Neural cell (in vitro differentiated cells): ENCODE results near the gene DIAPH1.

Experiments used
- EP300 ChIP-seq: fragments of 450-650 bp; conservative IDR thresholded peaks from 2 replicates; pipeline ENCODE4 v1.6.1; 2014; ENCODE audit warnings: antibody characterized with exemption, mild to moderate bottlenecking, moderate library complexity; ENCODE audit not compliant: poor library complexity, severe bottlenecking
- EZH2 ChIP-seq: fragments of 200-600, 300-800 bp; shearing (Covaris generic), sonication (generic); IDR thresholded peaks from 2 replicates; pipeline ENCODE4 v1.6.1; 2014; ENCODE audit warnings: antibody characterized with exemption, low read length, borderline replicate concordance, mild to moderate bottlenecking; ENCODE audit not compliant: insufficient read depth, poor library complexity, severe bottlenecking
- MXI1 ChIP-seq: fragments of 450-650 bp; conservative IDR thresholded peaks from 2 replicates; pipeline ENCODE4 v1.6.1; 2014; ENCODE audit warnings: antibody characterized with exemption, mild to moderate bottlenecking; ENCODE audit not compliant: poor library complexity, severe bottlenecking
- POLR2AphosphoS5 ChIP-seq: IDR thresholded peaks from 2 replicates; pipeline ENCODE4 v1.6.1; 2012
- RAD21 ChIP-seq: fragments of 450-650 bp; conservative IDR thresholded peaks from 2 replicates; pipeline ENCODE4 v1.6.1; 2014; ENCODE audit warnings: antibody characterized with exemption, mild to moderate bottlenecking, moderate library complexity
- SMC3 ChIP-seq: fragments of 450-650 bp; conservative IDR thresholded peaks from 2 replicates; pipeline ENCODE4 v1.6.1; 2014; ENCODE audit warnings: antibody characterized with exemption, mild to moderate bottlenecking, moderate library complexity; ENCODE audit not compliant: poor library complexity
- TAF1 ChIP-seq: IDR thresholded peaks from 2 replicates; pipeline ENCODE4 v1.6.1; 2012; ENCODE audit warnings: low read depth
- TF ChIP-seq, protein P1 (sequence below): fragments of 450-650 bp; IDR thresholded peaks from 2 replicates; pipeline ENCODE4 v1.5.1; 2014; ENCODE audit warnings: antibody characterized with exemption, mild to moderate bottlenecking, moderate library complexity; ENCODE audit not compliant: poor library complexity, severe bottlenecking

DNA sequence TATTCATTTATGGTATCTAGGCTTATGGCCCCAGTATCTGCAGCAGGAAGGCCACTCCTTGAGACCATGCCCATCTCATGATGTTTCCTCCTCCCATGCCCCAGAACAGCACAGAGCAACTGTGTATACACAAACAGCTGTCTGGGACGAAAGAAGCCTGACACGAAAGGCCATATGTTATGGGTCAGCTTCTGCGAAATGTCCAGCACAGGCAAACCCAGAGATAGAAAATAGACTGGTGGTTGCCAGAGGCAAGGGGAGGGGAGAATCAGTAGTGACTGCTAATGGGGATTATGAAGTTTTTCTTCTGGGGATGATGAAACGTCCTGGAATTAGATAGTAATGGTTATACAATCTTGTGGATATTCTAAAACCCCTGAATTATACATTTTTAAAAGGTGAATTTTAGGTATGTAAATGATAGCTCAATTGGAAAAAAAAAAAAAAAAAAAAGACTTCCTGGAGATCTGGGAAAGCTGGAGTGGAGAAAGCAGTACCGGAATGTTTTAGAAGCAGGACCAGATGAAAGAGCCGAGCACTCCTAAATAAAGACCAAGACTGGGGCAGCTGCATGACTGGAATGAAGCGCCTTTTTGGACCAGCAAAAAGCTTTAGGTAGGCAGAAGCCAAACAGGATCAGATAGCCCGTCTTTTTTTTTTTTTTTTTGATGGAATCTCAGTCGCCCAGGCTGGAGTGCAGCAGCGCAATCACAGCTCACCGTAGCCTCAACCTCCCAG is 100.8 kb downstream of the DIAPH1 start:
- TF ChIP-seq, protein P1, sequence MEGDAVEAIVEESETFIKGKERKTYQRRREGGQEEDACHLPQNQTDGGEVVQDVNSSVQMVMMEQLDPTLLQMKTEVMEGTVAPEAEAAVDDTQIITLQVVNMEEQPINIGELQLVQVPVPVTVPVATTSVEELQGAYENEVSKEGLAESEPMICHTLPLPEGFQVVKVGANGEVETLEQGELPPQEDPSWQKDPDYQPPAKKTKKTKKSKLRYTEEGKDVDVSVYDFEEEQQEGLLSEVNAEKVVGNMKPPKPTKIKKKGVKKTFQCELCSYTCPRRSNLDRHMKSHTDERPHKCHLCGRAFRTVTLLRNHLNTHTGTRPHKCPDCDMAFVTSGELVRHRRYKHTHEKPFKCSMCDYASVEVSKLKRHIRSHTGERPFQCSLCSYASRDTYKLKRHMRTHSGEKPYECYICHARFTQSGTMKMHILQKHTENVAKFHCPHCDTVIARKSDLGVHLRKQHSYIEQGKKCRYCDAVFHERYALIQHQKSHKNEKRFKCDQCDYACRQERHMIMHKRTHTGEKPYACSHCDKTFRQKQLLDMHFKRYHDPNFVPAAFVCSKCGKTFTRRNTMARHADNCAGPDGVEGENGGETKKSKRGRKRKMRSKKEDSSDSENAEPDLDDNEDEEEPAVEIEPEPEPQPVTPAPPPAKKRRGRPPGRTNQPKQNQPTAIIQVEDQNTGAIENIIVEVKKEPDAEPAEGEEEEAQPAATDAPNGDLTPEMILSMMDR: no peak
- TF ChIP-seq EZH2 (no peak), RAD21 (no peak), MXI1 (no peak), EP300 (no peak), POLR2AphosphoS5 (no peak), TAF1 (no peak), SMC3 (no peak)
